GM12878 (cell line): ENCODE data around the gene DNMBP. TPM values are rescaled to one million over a fixed set of nuclear protein-coding genes. Genes with fewer than 3 reads are reported as not detected.
A peak's percentile ranks its signal among the peaks of the same experiment; 100 is the strongest.

ENCODE experiments used
- EP300 ChIP-seq, 2 experiments: fragments of 150-350 bp in 1 of 2; IDR thresholded peaks; 2 replicates each; pipeline ENCODE4 v1.6.1; 2011 to 2012; ENCODE audit warnings: low read depth in 2 of 2, low read length in 2 of 2, borderline replicate concordance in 1 of 2, improper control_type of control experiment in 1 of 2, inconsistent platforms in 1 of 2; ENCODE audit not compliant: control insufficient read depth in 1 of 2
- ETV6 ChIP-seq, 2 experiments: fragments of 450-650 bp in 1 of 2; IDR thresholded peaks in 1 of 2; conservative IDR thresholded peaks in 1 of 2; 2 replicates each; pipeline ENCODE4 v1.6.1; 2014; ENCODE audit warnings: antibody characterized with exemption in 1 of 2, borderline replicate concordance in 1 of 2, low read depth in 1 of 2, mild to moderate bottlenecking in 1 of 2, moderate library complexity in 1 of 2
- FOS ChIP-seq: IDR thresholded peaks from 3 replicates; pipeline ENCODE4 v1.6.1; 2011; ENCODE audit warnings: borderline replicate concordance; ENCODE audit not compliant: insufficient read length; ENCODE audit errors: extremely low read depth
- HDAC2 ChIP-seq: fragments of 200-600 bp; sonication (generic); IDR thresholded peaks from 2 replicates; pipeline ENCODE4 v1.6.1; 2017
- IKZF2 ChIP-seq, 2 experiments: fragments of 450-650 bp; IDR thresholded peaks; 2 replicates each; pipeline ENCODE4 v1.6.1; 2017; ENCODE audit warnings: mild to moderate bottlenecking in 2 of 2, moderate library complexity in 2 of 2
- MEF2B ChIP-seq: fragments of 450-650 bp; IDR thresholded peaks from 2 replicates; pipeline ENCODE4 v1.6.1; 2018; ENCODE audit warnings: mild to moderate bottlenecking, moderate library complexity; ENCODE audit not compliant: partially characterized antibody, poor library complexity, severe bottlenecking
- MXI1 ChIP-seq: fragments of 150-350 bp; IDR thresholded peaks from 2 replicates; pipeline ENCODE4 v1.6.1; 2011; ENCODE audit warnings: low read depth, mild to moderate bottlenecking, inconsistent platforms, low read length, improper control_type of control experiment
- NFYA ChIP-seq: IDR thresholded peaks from 2 replicates; pipeline ENCODE4 v1.6.1; 2011; ENCODE audit warnings: low read depth, mild to moderate bottlenecking, low read length, improper control_type of control experiment, borderline replicate concordance
- POU2F2 ChIP-seq: IDR thresholded peaks from 3 replicates; pipeline ENCODE4 v1.6.1; 2011; ENCODE audit warnings: low read depth, mild to moderate bottlenecking, low read length, borderline replicate concordance
- RUNX3 ChIP-seq: IDR thresholded peaks from 2 replicates; pipeline ENCODE4 v1.6.1; 2012; ENCODE audit warnings: low read length, inconsistent platforms
- SMC3 ChIP-seq: IDR thresholded peaks from 2 replicates; pipeline ENCODE4 v1.6.1; 2011; ENCODE audit warnings: low read length, improper control_type of control experiment, borderline replicate concordance
- TARDBP ChIP-seq: IDR thresholded peaks from 2 replicates; pipeline ENCODE4 v1.6.1; 2016; ENCODE audit warnings: borderline replicate concordance
- WRNIP1 ChIP-seq: IDR thresholded peaks from 2 replicates; pipeline ENCODE4 v1.6.1; 2011; ENCODE audit warnings: low read depth, low read length, improper control_type of control experiment, borderline replicate concordance
- ZBED1 ChIP-seq: IDR thresholded peaks from 2 replicates; pipeline ENCODE4 v1.6.1; 2016; ENCODE audit warnings: borderline replicate concordance
- ZNF217 ChIP-seq: fragments of 450-650 bp; IDR thresholded peaks from 2 replicates; pipeline ENCODE4 v1.6.1; 2017; ENCODE audit warnings: antibody characterized with exemption, mild to moderate bottlenecking
- polyA plus RNA-seq, 11 experiments: library from polyadenylated mRNA; depleted of rRNA in 4 of 11; unstranded in 6 of 11; stranded (reverse) in 5 of 11; fragments of >200 nt; fragmentation: Nextera tagmentation in 4 of 11; fragmentation: Illumina TruSeq in 1 of 11; extraction: Ambion mirVana in 4 of 11; extraction: Trizol in 1 of 11; gene quantifications; 1 replicate in 1 of 11; 2 replicates in 10 of 11; pipeline versions ENCODE4 v1.2.1 to v1.2.3, GENCODE V29; 2011 to 2016; ENCODE audit warnings: inconsistent platforms in 2 of 11, missing spikeins in 2 of 11, low read depth in 1 of 11
- total RNA-seq, 4 experiments: library from RNA; depleted of rRNA in 3 of 4; stranded (reverse); fragments of >200 nt in 3 of 4; fragmentation: Illumina TruSeq in 1 of 4; extraction: Trizol in 1 of 4; gene quantifications; 2 replicates each; pipeline versions ENCODE4 v1.2.1 to v1.2.3, GENCODE V29; 2013 to 2021
- TF ChIP-seq, protein P1 (sequence below): fragments of 150-350 bp; IDR thresholded peaks from 2 replicates; pipeline ENCODE4 v1.6.1; 2016; ENCODE audit warnings: low read depth, low read length
- TF ChIP-seq, protein P2 (sequence below): IDR thresholded peaks from 2 replicates; pipeline ENCODE4 v1.6.1; 2011; ENCODE audit warnings: mild to moderate bottlenecking, low read depth, low read length, moderate library complexity; ENCODE audit not compliant: insufficient replicate concordance
- TF ChIP-seq, protein P3 (sequence below): fragments of 450-650 bp; IDR thresholded peaks from 2 replicates; pipeline ENCODE4 v1.6.1; 2014; ENCODE audit warnings: mild to moderate bottlenecking
- TF ChIP-seq, protein P4 (sequence below): fragments of 450-650 bp; IDR thresholded peaks from 2 replicates; pipeline ENCODE4 v1.6.1; 2016; ENCODE audit warnings: mild to moderate bottlenecking, moderate library complexity, borderline replicate concordance

The DNMBP gene
- total and polyA plus RNA-seq, 10 of the 15 experiments (the other 5 are each of a cell fraction or from before 2014, with no cell fraction given) = 7.1 to 45.0 (median 22.0) TPM

DNA sequence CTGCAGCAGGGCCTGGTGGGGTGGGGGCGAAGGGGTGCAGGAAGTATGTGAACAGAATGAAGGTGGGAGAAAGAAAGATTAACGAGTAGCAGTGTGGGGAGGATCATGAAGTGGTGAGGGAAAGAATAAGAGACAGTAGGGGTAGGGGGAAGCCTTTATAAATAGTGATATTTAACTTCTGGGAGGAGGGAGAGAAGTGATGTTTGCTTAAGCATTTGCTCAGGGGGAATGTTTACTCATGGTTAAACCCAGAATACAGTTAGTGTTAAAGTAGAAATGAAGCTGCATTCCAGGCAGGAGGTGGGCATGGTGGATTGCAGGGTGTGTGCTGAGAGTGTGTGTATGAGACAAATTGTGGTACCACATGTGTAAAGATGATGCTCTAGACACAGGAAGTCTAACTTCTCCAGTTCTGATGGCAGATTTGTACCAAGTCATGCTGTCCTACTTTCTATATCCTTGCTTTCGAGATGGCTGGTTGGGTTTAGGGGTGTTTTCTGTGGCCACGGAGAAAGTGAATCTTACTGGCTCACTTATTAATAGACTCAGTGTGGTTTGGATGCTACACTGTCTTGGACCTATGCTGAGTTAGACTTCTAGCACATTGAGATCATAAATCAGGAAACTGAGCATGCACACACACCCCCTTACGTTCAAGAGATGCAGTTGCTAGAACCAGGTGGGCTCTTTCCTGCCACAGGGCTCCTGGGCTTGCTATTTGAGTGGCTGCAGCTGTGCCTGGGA lies 10.6 kb upstream of the DNMBP start (continued):
- TF ChIP-seq, protein P1, sequence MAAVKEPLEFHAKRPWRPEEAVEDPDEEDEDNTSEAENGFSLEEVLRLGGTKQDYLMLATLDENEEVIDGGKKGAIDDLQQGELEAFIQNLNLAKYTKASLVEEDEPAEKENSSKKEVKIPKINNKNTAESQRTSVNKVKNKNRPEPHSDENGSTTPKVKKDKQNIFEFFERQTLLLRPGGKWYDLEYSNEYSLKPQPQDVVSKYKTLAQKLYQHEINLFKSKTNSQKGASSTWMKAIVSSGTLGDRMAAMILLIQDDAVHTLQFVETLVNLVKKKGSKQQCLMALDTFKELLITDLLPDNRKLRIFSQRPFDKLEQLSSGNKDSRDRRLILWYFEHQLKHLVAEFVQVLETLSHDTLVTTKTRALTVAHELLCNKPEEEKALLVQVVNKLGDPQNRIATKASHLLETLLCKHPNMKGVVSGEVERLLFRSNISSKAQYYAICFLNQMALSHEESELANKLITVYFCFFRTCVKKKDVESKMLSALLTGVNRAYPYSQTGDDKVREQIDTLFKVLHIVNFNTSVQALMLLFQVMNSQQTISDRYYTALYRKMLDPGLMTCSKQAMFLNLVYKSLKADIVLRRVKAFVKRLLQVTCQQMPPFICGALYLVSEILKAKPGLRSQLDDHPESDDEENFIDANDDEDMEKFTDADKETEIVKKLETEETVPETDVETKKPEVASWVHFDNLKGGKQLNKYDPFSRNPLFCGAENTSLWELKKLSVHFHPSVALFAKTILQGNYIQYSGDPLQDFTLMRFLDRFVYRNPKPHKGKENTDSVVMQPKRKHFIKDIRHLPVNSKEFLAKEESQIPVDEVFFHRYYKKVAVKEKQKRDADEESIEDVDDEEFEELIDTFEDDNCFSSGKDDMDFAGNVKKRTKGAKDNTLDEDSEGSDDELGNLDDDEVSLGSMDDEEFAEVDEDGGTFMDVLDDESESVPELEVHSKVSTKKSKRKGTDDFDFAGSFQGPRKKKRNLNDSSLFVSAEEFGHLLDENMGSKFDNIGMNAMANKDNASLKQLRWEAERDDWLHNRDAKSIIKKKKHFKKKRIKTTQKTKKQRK = no peak
- TF ChIP-seq RUNX3 (peak; percentile 95), WRNIP1 (no peak), MEF2B (no peak), HDAC2 (no peak), ETV6 (conservative IDR thresholded peaks at IDR 0.05 in 1 of 2, IDR thresholded peaks at IDR 0.05 in 1 of 2; ENCODE audit: borderline replicate concordance in 1 of 2, low read depth in 1 of 2) (peak in 1 of 2 experiments; percentile 66; a peak in 2 of 4 replicates), FOS (no peak), POU2F2 (peak; percentile 30; the same call in 2 of the 3 replicates), NFYA (no peak), MXI1 (peak; percentile 39; the same call in 1 of the 2 replicates), ZBED1 (0 out of 2 replicates have a peak, but pooled peaks have one; percentile 72), EP300 (IDR thresholded peaks at IDR 0.05; ENCODE audit: borderline replicate concordance in 1 of 2, control insufficient read depth in 1 of 2, low read depth in 2 of 2, low read length in 2 of 2) (peak in 1 of 2 experiments; percentile 31; a peak in 1 of 4 replicates), SMC3 (peak; percentile 24; the same call in 1 of the 2 replicates), IKZF2 (IDR thresholded peaks at IDR 0.05) (peak; percentile 67 to 81), TARDBP (no peak), ZNF217 (no peak)
- TF ChIP-seq, protein P2, sequence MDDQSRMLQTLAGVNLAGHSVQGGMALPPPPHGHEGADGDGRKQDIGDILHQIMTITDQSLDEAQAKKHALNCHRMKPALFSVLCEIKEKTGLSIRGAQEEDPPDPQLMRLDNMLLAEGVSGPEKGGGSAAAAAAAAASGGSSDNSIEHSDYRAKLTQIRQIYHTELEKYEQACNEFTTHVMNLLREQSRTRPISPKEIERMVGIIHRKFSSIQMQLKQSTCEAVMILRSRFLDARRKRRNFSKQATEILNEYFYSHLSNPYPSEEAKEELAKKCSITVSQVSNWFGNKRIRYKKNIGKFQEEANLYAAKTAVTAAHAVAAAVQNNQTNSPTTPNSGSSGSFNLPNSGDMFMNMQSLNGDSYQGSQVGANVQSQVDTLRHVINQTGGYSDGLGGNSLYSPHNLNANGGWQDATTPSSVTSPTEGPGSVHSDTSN = peak; percentile 25
- TF ChIP-seq, protein P3, sequence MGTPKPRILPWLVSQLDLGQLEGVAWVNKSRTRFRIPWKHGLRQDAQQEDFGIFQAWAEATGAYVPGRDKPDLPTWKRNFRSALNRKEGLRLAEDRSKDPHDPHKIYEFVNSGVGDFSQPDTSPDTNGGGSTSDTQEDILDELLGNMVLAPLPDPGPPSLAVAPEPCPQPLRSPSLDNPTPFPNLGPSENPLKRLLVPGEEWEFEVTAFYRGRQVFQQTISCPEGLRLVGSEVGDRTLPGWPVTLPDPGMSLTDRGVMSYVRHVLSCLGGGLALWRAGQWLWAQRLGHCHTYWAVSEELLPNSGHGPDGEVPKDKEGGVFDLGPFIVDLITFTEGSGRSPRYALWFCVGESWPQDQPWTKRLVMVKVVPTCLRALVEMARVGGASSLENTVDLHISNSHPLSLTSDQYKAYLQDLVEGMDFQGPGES = no peak
- TF ChIP-seq, protein P4, sequence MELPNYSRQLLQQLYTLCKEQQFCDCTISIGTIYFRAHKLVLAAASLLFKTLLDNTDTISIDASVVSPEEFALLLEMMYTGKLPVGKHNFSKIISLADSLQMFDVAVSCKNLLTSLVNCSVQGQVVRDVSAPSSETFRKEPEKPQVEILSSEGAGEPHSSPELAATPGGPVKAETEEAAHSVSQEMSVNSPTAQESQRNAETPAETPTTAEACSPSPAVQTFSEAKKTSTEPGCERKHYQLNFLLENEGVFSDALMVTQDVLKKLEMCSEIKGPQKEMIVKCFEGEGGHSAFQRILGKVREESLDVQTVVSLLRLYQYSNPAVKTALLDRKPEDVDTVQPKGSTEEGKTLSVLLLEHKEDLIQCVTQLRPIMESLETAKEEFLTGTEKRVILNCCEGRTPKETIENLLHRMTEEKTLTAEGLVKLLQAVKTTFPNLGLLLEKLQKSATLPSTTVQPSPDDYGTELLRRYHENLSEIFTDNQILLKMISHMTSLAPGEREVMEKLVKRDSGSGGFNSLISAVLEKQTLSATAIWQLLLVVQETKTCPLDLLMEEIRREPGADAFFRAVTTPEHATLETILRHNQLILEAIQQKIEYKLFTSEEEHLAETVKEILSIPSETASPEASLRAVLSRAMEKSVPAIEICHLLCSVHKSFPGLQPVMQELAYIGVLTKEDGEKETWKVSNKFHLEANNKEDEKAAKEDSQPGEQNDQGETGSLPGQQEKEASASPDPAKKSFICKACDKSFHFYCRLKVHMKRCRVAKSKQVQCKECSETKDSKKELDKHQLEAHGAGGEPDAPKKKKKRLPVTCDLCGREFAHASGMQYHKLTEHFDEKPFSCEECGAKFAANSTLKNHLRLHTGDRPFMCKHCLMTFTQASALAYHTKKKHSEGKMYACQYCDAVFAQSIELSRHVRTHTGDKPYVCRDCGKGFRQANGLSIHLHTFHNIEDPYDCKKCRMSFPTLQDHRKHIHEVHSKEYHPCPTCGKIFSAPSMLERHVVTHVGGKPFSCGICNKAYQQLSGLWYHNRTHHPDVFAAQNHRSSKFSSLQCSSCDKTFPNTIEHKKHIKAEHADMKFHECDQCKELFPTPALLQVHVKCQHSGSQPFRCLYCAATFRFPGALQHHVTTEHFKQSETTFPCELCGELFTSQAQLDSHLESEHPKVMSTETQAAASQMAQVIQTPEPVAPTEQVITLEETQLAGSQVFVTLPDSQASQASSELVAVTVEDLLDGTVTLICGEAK = no peak
